ENCODE measurements around the gene ZNF277.
"Not testable (repeated sequence)": the region's sequence is repeated elsewhere in the genome, so short reads cannot be mapped to it uniquely, and the experiment has no call there.

Gene ZNF277

GRCh38 chr7:112372101-112372500, 165.6 kb downstream of the ZNF277 start:
- no peak overlapping the region for H3K27ac ChIP-seq (ENCODE audit: low read depth, low read length)
- H3K9me3 ChIP-seq (ENCODE audit: control insufficient read depth in 1 of 2, low read length in 2 of 2), result no peaks in the 10 kb centered on the region
- H3K4me1 ChIP-seq (ENCODE audit: control insufficient read depth in 1 of 2, insufficient read depth in 2 of 2, low read length in 2 of 2), result no peaks in the 10 kb centered on the region
- H3K4me3 ChIP-seq (ENCODE audit: low read depth in 1 of 2, low read length in 2 of 2), result no peak overlapping the region
- H3K27me3 ChIP-seq (ENCODE audit: control insufficient read depth in 1 of 2, insufficient read depth in 2 of 2, low read length in 2 of 2), result peaks cover 0 to 3% of the 10 kb centered on the region in 2 donors
- H3K36me3 ChIP-seq (ENCODE audit: control insufficient read depth in 1 of 2, insufficient read depth in 2 of 2, low read length in 2 of 2), result no peaks in the 10 kb centered on the region
- H3K9ac ChIP-seq (ENCODE audit: low read depth in 1 of 2, low read length in 2 of 2), result no peak overlapping the region

GRCh38 chr7:112377593-112377992, 171.1 kb downstream of the ZNF277 start:
- Histone ChIP-seq H3K4me1 (ENCODE audit: control insufficient read depth in 1 of 2, insufficient read depth in 2 of 2, low read length in 2 of 2) (no peaks in the 10 kb centered on the region), H3K27me3 (ENCODE audit: control insufficient read depth in 1 of 2, insufficient read depth in 2 of 2, low read length in 2 of 2) (no peaks in the 10 kb centered on the region), H3K36me3 (ENCODE audit: control insufficient read depth in 1 of 2, insufficient read depth in 2 of 2, low read length in 2 of 2) (no peaks in the 10 kb centered on the region), H3K9ac (ENCODE audit: low read depth in 1 of 2, low read length in 2 of 2) (no peak overlapping the region), H3K9me3 (ENCODE audit: control insufficient read depth in 1 of 2, low read length in 2 of 2) (no peaks in the 10 kb centered on the region), H3K4me3 (ENCODE audit: low read depth in 1 of 2, low read length in 2 of 2) (no peak overlapping the region), H3K27ac (ENCODE audit: low read depth, low read length) (no peak overlapping the region)

- no peaks in the 10 kb centered on the region for H3K27me3 ChIP-seq (ENCODE audit: control insufficient read depth in 1 of 2, insufficient read depth in 2 of 2, low read length in 2 of 2)
- no peaks in the 10 kb centered on the region for H3K36me3 ChIP-seq (ENCODE audit: control insufficient read depth in 1 of 2, insufficient read depth in 2 of 2, low read length in 2 of 2)
- no peak overlapping the region for H3K27ac ChIP-seq (ENCODE audit: low read depth, low read length)
- H3K4me3 ChIP-seq (ENCODE audit: low read depth in 1 of 2, low read length in 2 of 2), result no peak overlapping the region
- no peaks in the 10 kb centered on the region for H3K9me3 ChIP-seq (ENCODE audit: control insufficient read depth in 1 of 2, low read length in 2 of 2)
- no peaks in the 10 kb centered on the region for H3K4me1 ChIP-seq (ENCODE audit: control insufficient read depth in 1 of 2, insufficient read depth in 2 of 2, low read length in 2 of 2)
- no peak overlapping the region for H3K9ac ChIP-seq (ENCODE audit: low read depth in 1 of 2, low read length in 2 of 2)
Observed at GRCh38 chr7:112381311-112382091, 175.0 kb downstream of the ZNF277 start.

GRCh38 chr7:112383671-112384417, 177.3 kb downstream of the ZNF277 start:
- Histone ChIP-seq H3K4me3 (ENCODE audit: low read depth in 1 of 2, low read length in 2 of 2) (no peak overlapping the region), H3K9ac (ENCODE audit: low read depth in 1 of 2, low read length in 2 of 2) (no peak overlapping the region), H3K9me3 (ENCODE audit: control insufficient read depth in 1 of 2, low read length in 2 of 2) (no peaks in the 10 kb centered on the region), H3K27me3 (ENCODE audit: control insufficient read depth in 1 of 2, insufficient read depth in 2 of 2, low read length in 2 of 2) (no peaks in the 10 kb centered on the region), H3K27ac (ENCODE audit: low read depth, low read length) (no peak overlapping the region), H3K36me3 (ENCODE audit: control insufficient read depth in 1 of 2, insufficient read depth in 2 of 2, low read length in 2 of 2) (no peaks in the 10 kb centered on the region), H3K4me1 (ENCODE audit: control insufficient read depth in 1 of 2, insufficient read depth in 2 of 2, low read length in 2 of 2) (no peaks in the 10 kb centered on the region)

GRCh38 chr7:112385516-112385915, 179.0 kb downstream of the ZNF277 start:
- Histone ChIP-seq H3K27me3 (ENCODE audit: control insufficient read depth in 1 of 2, insufficient read depth in 2 of 2, low read length in 2 of 2) (no peaks in the 10 kb centered on the region), H3K4me3 (ENCODE audit: low read depth in 1 of 2, low read length in 2 of 2) (no peak overlapping the region), H3K36me3 (ENCODE audit: control insufficient read depth in 1 of 2, insufficient read depth in 2 of 2, low read length in 2 of 2) (no peaks in the 10 kb centered on the region), H3K4me1 (ENCODE audit: control insufficient read depth in 1 of 2, insufficient read depth in 2 of 2, low read length in 2 of 2) (no peaks in the 10 kb centered on the region), H3K27ac (ENCODE audit: low read depth, low read length) (no peak overlapping the region), H3K9ac (ENCODE audit: low read depth in 1 of 2, low read length in 2 of 2) (no peak overlapping the region), H3K9me3 (ENCODE audit: control insufficient read depth in 1 of 2, low read length in 2 of 2) (no peaks in the 10 kb centered on the region)

GRCh38 chr7:112386619-112387018, 180.1 kb downstream of the ZNF277 start:
- H3K27ac ChIP-seq (ENCODE audit: low read depth, low read length), result no peak overlapping the region
- no peaks in the 10 kb centered on the region for H3K4me1 ChIP-seq (ENCODE audit: control insufficient read depth in 1 of 2, insufficient read depth in 2 of 2, low read length in 2 of 2)
- H3K36me3 ChIP-seq (ENCODE audit: control insufficient read depth in 1 of 2, insufficient read depth in 2 of 2, low read length in 2 of 2), result no peaks in the 10 kb centered on the region
- no peak overlapping the region for H3K4me3 ChIP-seq (ENCODE audit: low read depth in 1 of 2, low read length in 2 of 2)
- H3K27me3 ChIP-seq (ENCODE audit: control insufficient read depth in 1 of 2, insufficient read depth in 2 of 2, low read length in 2 of 2), result no peaks in the 10 kb centered on the region
- no peaks in the 10 kb centered on the region for H3K9me3 ChIP-seq (ENCODE audit: control insufficient read depth in 1 of 2, low read length in 2 of 2)
- H3K9ac ChIP-seq (ENCODE audit: low read depth in 1 of 2, low read length in 2 of 2), result no peak overlapping the region

GRCh38 chr7:112390167-112390566, 183.7 kb downstream of the ZNF277 start:
- H3K27ac ChIP-seq (ENCODE audit: low read depth, low read length), result no peak overlapping the region
- H3K9me3 ChIP-seq (ENCODE audit: control insufficient read depth in 1 of 2, low read length in 2 of 2), result no peaks in the 10 kb centered on the region
- peaks cover 0 to 6% of the 10 kb centered on the region in 2 donors for H3K4me1 ChIP-seq (ENCODE audit: control insufficient read depth in 1 of 2, insufficient read depth in 2 of 2, low read length in 2 of 2)
- no peaks in the 10 kb centered on the region for H3K27me3 ChIP-seq (ENCODE audit: control insufficient read depth in 1 of 2, insufficient read depth in 2 of 2, low read length in 2 of 2)
- no peaks in the 10 kb centered on the region for H3K36me3 ChIP-seq (ENCODE audit: control insufficient read depth in 1 of 2, insufficient read depth in 2 of 2, low read length in 2 of 2)
- no peak overlapping the region for H3K4me3 ChIP-seq (ENCODE audit: low read depth in 1 of 2, low read length in 2 of 2)
- no peak overlapping the region for H3K9ac ChIP-seq (ENCODE audit: low read depth in 1 of 2, low read length in 2 of 2)

- H3K27me3 ChIP-seq (ENCODE audit: control insufficient read depth in 1 of 2, insufficient read depth in 2 of 2, low read length in 2 of 2); H3K27ac ChIP-seq (ENCODE audit: low read depth, low read length); H3K9me3 ChIP-seq (ENCODE audit: control insufficient read depth in 1 of 2, low read length in 2 of 2); H3K4me1 ChIP-seq (ENCODE audit: control insufficient read depth in 1 of 2, insufficient read depth in 2 of 2, low read length in 2 of 2); H3K36me3 ChIP-seq (ENCODE audit: control insufficient read depth in 1 of 2, insufficient read depth in 2 of 2, low read length in 2 of 2): not testable (repeated sequence)
- H3K9ac ChIP-seq (ENCODE audit: low read depth in 1 of 2, low read length in 2 of 2), result peak overlapping the region in 1 of 2 donors; percentile 26
- peak overlapping the region; percentile 52 to 55 for H3K4me3 ChIP-seq (ENCODE audit: low read depth in 1 of 2, low read length in 2 of 2)
Observed at GRCh38 chr7:112391079-112391821, 184.8 kb downstream of the ZNF277 start.

GRCh38 chr7:112391841-112392286, 185.4 kb downstream of the ZNF277 start:
- not testable (repeated sequence) for H3K4me1 ChIP-seq (ENCODE audit: control insufficient read depth in 1 of 2, insufficient read depth in 2 of 2, low read length in 2 of 2); H3K27me3 ChIP-seq (ENCODE audit: control insufficient read depth in 1 of 2, insufficient read depth in 2 of 2, low read length in 2 of 2); H3K36me3 ChIP-seq (ENCODE audit: control insufficient read depth in 1 of 2, insufficient read depth in 2 of 2, low read length in 2 of 2); H3K9me3 ChIP-seq (ENCODE audit: control insufficient read depth in 1 of 2, low read length in 2 of 2)
- Histone ChIP-seq H3K27ac (ENCODE audit: low read depth, low read length) (peak overlapping the region; percentile 42), H3K4me3 (ENCODE audit: low read depth in 1 of 2, low read length in 2 of 2) (peak overlapping the region; percentile 67 to 74), H3K9ac (ENCODE audit: low read depth in 1 of 2, low read length in 2 of 2) (peak overlapping the region; percentile 44 to 54)

Measured in duodenal mucosa (tissue), 2 donors.